ENCODE measurements around the gene ADAT3.

ADAT3 gene

DNA sequence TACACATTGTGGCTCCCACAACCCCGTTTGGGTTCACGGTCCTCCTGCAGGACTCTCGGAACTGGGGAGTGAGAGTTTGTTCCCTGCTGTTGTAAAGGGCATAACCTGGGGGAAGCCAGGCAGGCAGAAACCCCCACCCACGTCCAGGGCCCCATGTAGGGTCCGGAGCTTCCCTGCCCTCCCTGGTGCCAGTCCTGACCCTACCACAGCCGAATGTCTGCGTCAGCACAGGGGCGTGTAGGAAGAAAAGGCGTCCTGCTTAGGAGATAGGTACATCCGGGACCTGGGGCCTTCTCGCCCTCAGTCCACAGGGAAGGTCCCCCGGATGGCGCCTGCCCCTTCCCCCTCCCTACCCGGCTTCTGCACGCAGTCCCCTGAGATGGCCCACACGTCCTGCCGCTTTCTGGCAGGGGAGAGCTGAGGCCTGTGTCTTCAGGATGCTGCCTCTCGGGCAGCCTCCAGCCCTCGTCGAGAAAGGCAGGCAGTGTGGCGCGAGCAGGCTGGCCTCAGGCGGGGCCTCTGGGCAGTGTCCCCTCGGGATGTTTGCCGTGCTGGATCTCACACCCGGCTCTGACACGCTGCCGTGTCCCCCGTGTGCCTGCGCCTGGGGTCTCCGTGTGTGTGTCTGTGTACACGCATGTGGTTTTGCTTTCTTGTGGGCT, 54.9 kb downstream of the ADAT3 start:
- Histone ChIP-seq H3K27ac (no peak overlapping the region), H3K9me3 (no peaks in the 10 kb centered on the region), H3K4me3 (ENCODE audit: low read depth in 1 of 2, low read length in 1 of 2) (no peak overlapping the region), H3K27me3 (no peaks in the 10 kb centered on the region), H3K36me3 (peaks cover 34% of the 10 kb centered on the region), H3K4me1 (ENCODE audit: control insufficient read depth in 1 of 2, insufficient read depth in 1 of 2, low read depth in 1 of 2, low read length in 1 of 2) (no peaks in the 10 kb centered on the region)
- TF ChIP-seq, protein P1, sequence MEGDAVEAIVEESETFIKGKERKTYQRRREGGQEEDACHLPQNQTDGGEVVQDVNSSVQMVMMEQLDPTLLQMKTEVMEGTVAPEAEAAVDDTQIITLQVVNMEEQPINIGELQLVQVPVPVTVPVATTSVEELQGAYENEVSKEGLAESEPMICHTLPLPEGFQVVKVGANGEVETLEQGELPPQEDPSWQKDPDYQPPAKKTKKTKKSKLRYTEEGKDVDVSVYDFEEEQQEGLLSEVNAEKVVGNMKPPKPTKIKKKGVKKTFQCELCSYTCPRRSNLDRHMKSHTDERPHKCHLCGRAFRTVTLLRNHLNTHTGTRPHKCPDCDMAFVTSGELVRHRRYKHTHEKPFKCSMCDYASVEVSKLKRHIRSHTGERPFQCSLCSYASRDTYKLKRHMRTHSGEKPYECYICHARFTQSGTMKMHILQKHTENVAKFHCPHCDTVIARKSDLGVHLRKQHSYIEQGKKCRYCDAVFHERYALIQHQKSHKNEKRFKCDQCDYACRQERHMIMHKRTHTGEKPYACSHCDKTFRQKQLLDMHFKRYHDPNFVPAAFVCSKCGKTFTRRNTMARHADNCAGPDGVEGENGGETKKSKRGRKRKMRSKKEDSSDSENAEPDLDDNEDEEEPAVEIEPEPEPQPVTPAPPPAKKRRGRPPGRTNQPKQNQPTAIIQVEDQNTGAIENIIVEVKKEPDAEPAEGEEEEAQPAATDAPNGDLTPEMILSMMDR (IDR thresholded peaks at IDR 0.05), result no peak

DNA sequence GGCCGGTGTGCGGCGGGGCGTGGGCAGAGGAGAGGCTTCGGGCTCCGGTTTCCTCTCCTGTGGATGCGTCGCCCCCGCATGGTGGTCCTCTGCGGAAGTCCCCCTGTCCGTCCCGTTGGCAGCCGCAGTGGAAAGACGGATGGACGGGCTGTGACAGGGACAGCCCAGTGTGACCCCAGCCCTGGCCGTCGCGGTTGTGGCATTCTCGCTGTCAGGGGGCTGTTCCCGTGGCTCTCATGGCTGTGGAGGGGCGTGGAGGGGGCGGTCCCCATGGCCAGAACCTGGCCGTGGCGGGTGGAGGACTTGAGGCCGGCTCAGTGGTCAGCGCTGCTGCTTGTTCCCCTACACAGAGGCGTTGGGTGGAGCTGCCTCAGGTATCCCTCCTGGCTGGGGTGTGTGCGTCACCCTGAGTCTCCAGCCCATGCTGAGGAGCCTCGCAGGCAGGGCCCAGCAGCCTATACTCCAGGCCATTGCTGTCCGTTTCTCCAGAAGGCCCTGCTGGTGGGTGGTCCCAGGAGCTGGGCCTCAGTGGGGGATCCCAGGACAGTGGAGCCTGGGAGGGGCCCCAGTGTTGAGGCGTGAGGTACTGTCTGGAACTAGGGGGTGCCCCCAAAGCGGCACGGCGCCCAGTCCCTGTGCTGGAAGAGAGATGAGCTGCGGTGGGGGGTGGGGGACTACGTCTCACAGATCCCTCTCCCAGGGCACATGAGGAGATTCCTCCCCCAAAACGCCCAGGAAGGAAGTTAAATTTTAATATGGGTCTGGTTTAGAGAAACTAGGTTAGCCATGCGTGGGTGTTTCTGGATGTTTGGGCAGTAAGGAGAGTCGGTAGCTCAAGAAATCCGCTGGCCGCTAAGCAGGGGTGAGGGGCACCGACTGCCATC, 56.0 kb downstream of the ADAT3 start:
- Histone ChIP-seq H3K36me3 (peaks cover 35% of the 10 kb centered on the region), H3K27ac (no peak overlapping the region), H3K27me3 (no peaks in the 10 kb centered on the region), H3K9me3 (no peaks in the 10 kb centered on the region), H3K4me1 (ENCODE audit: control insufficient read depth in 1 of 2, insufficient read depth in 1 of 2, low read depth in 1 of 2, low read length in 1 of 2) (no peaks in the 10 kb centered on the region), H3K4me3 (ENCODE audit: low read depth in 1 of 2, low read length in 1 of 2) (no peak overlapping the region)
- TF ChIP-seq, protein P1 (IDR thresholded peaks at IDR 0.05), result no peak

DNA sequence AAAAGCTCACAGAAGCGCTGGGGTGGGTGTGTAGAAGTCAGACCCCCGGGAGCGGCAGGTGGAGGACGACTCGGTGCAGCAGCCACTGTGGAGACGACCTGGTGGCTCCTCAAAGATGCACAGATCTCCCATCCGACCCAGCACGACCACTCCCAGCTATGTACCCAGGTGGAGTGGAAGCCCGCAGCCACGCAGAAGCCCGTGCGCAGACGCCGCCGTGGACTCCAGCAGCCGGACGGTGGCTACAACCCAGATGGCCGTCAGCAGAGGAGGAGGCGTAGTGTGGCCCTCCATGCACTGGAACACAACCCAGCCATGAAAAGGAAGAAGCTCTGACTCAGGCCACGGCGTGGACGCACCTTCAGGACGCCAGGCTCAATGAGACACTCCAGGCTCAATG, 57.5 kb downstream of the ADAT3 start:
- no peaks in the 10 kb centered on the region for H3K9me3 ChIP-seq
- H3K36me3 ChIP-seq, result peaks cover 37% of the 10 kb centered on the region
- TF ChIP-seq, protein P1 (IDR thresholded peaks at IDR 0.05), result no peak
- H3K27ac ChIP-seq, result no peak overlapping the region
- H3K27me3 ChIP-seq, result no peaks in the 10 kb centered on the region
- H3K4me1 ChIP-seq (ENCODE audit: control insufficient read depth in 1 of 2, insufficient read depth in 1 of 2, low read depth in 1 of 2, low read length in 1 of 2), result no peaks in the 10 kb centered on the region
- H3K4me3 ChIP-seq (ENCODE audit: low read depth in 1 of 2, low read length in 1 of 2), result no peak overlapping the region
